GM12872 (cell line): ENCODE measurements around the gene CCDC3.

Experiments used
- CTCF ChIP-seq: IDR thresholded peaks from 3 replicates; pipeline ENCODE4 v1.5.1; 2011; ENCODE audit warnings: low read depth, mild to moderate bottlenecking, low read length, moderate library complexity; ENCODE audit not compliant: insufficient read depth

The CCDC3 gene

GRCh38 chr10:12922117-12922900 is 79.2 kb downstream of the CCDC3 start:
- no peak for TF ChIP-seq CTCF

GRCh38 chr10:12921163-12921562 is 80.3 kb downstream of the CCDC3 start:
- TF ChIP-seq CTCF, result no peak

GRCh38 chr10:12919574-12919973 is 81.9 kb downstream of the CCDC3 start:
- no peak for TF ChIP-seq CTCF

GRCh38 chr10:12916587-12916986 is 84.9 kb downstream of the CCDC3 start:
- TF ChIP-seq CTCF, result no peak

- no peak for TF ChIP-seq CTCF
These were observed 85.8 kb downstream of the CCDC3 start for GRCh38 chr10:12915637-12916168.

GRCh38 chr10:12914111-12914510 is 87.4 kb downstream of the CCDC3 start:
- TF ChIP-seq CTCF, result no peak

- TF ChIP-seq CTCF, result no peak
These were observed 89.7 kb downstream of the CCDC3 start for GRCh38 chr10:12911795-12912194.
